Occipital lobe (tissue), 2 donors: ENCODE data around the gene CCDC146. TPM values are rescaled to one million over a fixed set of nuclear protein-coding genes. Genes with fewer than 3 reads are reported as not detected.
"Not testable (repeated sequence)": the region's sequence is repeated elsewhere in the genome, so short reads cannot be mapped to it uniquely, and the experiment has no call there.

Source experiments
- DNase-seq: peaks from one replicate; lab custom pipeline; 2025; lab: John Stamatoyannopoulos, UW
- total RNA-seq: library from RNA; depleted of rRNA; stranded (reverse); fragments of >200 nt; gene quantifications from one replicate; pipeline ENCODE4 v1.2.3, GENCODE V29; 2014

The CCDC146 gene
- total RNA-seq, 1 donor from 2014 or later, result 15.4 TPM

DNA sequence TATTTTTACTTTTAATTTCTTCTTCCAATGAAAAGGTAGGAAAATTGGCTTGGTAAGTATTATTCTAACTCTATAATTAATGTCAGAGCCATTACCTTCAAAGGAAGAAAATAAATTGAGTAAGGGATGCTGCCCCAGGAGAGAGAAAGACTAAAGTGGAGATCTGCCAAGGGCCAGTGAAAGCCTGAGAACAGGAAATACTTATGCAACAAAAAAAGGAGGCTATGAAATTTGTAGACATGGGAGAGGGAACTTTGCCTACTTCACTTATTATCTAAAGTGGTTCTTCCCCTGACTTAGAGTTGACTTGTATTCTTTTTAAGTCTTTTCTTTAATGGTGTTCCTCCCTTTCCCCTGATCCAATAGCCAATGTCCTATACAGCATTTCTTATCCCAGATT lies 29.8 kb downstream of the CCDC146 start:
- DNase-seq, result not testable (repeated sequence)

DNA sequence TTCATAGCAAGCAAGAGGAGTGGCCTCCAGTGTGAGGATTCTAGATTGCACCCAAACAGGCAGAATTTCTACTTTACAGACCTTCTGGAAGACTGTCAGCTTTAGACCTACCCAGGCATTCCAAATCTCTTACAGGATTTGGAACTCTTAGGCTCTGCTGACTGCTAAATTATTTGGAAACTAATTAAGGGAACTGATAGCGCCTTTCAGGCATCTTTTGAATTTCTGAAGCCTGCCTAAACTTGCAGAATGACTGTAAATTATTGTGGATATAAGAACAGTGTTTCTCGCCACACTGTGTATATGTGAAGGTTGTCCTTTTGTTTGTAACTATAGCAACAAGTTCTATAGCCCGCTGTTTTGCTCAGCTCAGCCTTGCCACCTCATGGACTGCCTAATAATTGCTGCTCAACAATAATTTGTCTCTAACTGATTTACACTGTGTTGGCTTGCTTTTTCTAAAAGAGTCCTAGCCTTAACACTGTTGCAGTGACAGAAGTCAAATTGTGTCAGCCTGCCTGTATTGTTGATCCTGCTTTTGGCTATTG lies 32.6 kb downstream of the CCDC146 start:
- DNase-seq, result not testable (repeated sequence)

GRCh38 chr7:77155601-77156377 lies 33.4 kb downstream of the CCDC146 start:
- not testable (repeated sequence) for DNase-seq

- not testable (repeated sequence) for DNase-seq
Observed at GRCh38 chr7:77157034-77157433, 34.6 kb downstream of the CCDC146 start.

GRCh38 chr7:77157446-77157845 lies 35.0 kb downstream of the CCDC146 start:
- no peak for DNase-seq

DNA sequence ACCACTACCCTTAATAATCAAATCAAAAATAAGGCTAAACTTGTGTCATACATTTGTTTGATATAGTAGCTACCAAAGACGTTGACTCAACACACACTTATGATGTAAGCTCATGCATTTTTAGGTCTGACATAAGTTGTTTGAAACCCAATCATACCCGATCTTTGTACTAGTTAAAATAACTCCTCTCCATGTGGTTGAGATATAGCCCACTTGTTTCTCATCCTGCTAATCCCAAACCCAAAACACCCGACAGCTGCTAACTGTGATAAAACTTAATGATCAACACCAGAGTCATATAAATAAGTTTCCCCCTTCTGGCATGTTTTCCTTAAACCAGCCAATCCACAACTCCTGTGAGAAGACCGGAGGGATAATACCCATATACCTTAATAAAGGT lies 48.7 kb downstream of the CCDC146 start:
- DNase-seq, result not testable (repeated sequence)

GRCh38 chr7:77172437-77173172 lies 50.2 kb downstream of the CCDC146 start:
- DNase-seq, result not testable (repeated sequence)

DNA sequence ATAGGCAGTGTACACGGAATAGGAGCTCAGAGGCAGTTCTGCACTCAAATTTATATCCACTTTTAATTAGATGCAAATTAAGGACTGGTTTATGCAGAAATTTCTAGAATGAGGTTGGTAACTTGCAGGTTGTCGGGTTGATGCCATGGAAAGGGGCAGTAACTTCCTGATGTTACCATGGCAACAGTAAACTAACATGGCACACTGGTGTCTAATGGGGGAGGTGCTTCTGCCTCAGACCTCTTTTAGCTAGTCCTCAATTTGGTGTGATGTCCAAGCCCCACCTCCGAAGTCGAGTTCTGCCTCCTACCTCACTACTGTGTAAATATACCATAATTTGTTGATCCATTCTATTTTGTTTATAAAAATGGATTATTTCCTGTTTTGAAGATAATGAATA lies 52.0 kb downstream of the CCDC146 start:
- DNase-seq, result not testable (repeated sequence)

DNA sequence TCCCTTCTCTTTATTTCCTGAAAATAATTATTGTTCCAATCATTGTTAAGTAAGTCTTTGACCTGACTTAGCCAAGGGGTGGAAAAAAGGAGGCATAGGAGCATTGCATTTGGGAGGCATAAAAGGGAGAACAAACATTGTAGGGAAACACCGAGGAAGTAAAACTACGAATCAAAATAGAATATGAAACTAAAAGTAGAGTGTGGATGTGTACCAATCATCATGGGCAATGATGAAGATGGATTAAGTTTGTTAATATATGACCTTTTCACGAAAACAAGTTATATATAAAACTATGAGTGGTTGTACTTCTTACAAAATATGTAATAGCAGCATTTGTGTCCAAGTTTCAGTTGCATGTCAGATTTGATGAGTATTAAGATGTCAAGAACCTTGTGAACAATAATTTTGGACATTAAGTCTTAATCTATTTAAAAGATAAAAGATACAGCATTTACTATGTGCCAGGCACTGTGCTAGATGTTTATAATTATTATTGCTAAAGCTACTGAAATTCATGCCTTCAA lies 52.9 kb downstream of the CCDC146 start:
- not testable (repeated sequence) for DNase-seq

GRCh38 chr7:77177321-77177904 lies 55.0 kb downstream of the CCDC146 start:
- DNase-seq, result not testable (repeated sequence)

DNA sequence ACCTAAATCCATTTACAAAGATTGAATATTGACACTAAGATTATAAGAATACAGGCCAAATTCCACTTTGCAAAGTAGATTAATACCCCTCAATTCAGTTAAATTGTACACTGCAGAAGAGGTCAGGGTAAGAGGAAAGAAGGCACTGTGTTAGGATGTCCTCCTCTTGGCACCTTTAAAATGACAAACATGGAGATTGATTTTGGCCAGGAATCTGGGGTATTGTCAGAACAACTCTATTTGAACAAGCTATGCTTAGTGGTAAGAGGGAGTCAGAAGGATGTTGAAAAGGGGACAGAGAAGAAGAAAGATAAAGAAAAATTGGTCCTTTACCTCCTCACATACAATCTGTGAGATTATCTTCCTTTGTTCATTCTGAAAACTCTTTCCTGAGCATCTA lies 55.6 kb downstream of the CCDC146 start:
- DNase-seq, result not testable (repeated sequence)

- no peak for DNase-seq
Observed at GRCh38 chr7:77181015-77181595, 58.7 kb downstream of the CCDC146 start.

DNA sequence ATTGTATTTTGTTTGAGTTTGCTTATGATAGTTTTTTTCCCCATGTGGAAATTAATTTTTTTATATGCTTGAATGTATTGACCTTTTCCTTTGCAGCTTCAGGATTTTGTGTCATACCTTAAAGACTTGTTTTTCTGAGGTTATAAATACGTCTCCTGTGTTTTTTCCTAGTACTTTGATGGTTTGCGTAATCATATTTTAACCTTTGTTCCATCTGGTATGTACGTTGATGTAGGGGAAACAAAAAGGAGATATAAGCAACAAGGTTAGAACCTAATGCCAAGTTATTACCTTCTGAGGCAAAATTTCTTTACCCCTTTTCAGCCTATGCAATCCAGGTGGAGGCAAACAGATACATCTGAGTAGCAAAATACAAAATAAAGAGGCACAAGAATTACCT lies 59.3 kb downstream of the CCDC146 start:
- no peak for DNase-seq

DNA sequence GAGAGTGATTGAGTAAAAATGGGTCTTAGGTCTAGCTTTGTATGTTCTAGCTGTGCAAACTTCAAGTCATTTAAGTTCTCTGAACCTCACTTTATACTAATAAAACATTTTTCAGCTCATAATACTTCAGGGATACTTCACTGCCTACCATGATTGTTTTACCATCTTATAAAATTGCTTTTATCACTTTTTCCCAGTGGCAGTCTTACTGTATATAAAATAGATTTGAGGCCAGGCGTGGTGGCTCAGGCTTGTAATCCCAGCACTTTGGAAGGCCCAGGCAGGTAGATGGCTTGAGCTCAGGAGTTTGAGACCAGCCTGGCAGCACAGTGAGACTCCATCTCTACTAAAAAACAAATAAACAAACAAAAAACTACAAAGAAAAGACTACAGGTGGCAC lies 59.8 kb downstream of the CCDC146 start:
- DNase-seq, result no peak

DNA sequence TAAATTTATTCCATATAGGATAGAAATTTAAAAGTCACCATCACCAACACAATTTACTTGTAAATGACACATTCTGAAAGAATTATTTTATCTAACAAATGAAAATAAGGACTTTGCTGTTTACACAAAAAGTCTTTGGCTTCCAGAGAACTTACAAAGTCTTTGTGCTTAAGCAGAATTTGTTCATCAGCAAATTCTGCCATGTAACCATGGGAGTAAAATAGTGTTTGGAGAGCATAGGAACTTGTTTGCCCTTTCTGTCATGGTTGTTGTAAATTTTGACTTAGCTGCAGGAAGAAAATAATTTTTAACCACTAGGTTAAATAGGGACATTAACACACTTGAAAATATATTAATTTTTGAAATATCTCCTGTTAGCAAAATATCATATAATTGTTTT lies 62.0 kb downstream of the CCDC146 start:
- no peak for DNase-seq

DNA sequence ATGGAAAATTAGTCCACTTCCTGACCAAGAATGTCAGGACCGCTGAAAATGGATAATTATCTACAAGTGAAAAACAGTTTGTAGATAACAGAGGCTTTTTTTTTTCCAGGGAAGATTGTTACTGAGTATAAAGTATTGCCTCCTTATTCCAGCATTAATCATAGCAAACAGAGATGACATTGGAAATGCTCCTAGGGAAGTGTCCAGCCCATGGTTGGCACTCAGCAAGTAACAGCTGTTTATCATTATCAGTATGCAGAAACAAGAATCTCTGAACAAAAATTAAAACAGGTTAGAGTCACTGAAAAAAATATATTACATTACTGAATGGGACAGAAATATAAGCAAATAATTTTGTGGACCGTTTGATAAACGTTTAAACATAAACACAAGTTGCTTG lies 62.6 kb downstream of the CCDC146 start:
- DNase-seq, result no peak

- no peak for DNase-seq
Observed at GRCh38 chr7:77185866-77186265, 63.5 kb downstream of the CCDC146 start.

DNA sequence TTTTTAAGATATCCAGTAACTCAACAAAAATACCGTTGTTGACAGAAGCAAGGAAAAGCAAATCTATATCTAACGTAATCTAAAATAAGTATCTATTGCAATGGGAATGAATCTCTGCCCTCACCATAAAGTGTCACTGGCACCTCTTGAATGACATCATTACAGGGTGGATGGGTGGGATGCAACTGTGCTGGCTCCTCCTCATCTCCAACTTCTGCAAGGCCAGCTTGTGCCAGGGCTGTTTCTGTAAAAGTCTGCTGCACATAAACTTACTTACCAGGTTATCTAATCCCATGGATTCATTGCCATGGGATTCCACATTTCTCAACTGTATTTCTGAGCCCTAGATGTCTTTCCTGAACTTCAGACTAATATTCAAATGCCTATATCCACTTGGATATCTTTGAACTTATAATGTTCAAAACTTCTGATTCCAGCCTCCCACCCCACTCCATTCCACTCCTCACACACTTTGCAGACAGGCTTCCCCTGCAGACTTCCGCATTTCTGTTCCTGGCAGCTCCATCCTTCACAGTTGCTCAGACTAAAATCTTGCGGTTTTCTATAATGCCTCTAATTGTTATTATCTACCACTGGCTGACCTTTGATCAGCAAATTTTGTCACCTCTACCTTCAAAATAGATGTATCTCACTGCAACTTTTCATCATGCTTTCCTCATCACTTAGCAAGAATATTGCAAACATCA lies 66.5 kb downstream of the CCDC146 start:
- DNase-seq, result no peak

DNA sequence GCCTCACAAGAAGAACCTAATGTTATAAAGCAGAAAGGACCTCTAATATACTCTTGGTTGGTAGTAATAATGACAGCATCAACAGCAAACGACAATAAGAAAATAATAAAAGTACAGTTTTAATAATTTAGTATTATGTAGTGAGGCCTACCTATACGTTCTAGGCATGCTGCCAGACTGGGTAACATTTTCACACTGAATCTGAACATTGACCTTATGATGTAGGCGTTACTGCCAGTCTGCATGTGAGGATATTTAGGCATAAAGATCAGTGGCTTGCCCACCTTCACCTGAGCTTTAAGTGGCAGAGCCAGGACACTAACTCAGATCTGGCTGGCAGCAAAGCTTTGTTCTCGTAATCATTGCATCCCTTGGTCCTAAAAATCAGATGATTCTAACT lies 74.7 kb downstream of the CCDC146 start:
- no peak for DNase-seq

DNA sequence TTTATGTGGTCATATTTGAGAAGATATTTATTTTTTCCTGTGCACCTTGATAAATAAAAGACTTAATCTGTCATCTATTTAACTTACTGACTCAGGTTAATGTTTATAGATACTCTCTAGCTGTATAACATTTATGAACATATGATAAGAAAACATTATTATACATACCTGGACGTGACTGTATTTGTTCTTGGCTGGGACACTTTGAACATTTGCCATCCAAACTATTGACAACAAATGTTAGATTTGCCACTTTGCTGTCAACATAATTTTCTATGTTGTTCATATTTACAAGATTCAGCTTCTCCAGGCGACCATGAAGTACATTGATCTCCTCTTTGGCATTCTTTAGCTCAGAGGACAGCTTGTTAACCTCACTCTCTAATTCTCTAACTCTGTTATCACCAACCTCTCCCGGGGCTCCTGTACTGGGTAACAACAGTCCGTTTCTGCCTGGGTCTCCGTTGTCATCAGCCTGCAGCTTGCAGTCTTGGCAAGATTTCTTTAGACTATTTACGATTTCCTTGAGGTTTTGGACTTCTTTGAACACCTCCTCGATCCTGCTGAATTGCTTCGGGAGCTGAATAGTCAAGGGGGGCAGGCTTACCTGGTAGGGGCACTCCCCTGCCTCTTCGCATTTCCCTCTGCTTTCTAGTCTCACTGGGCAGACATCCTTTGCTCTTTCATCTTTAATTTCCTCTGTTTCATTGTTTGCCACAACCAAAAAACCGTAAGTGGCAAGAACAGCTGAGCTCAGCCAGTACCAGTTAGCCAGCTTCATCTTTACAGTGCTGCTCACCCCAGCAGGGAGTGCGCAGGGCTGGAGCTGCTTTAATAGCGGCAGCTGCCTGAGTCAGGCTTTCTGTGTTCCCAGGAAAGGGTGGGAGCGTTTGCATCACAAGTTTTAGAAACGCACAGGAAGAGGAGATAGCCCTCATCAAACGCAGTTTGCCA lies 76.9 kb downstream of the CCDC146 start, which contains the start of gene FGL2:
Gene FGL2, minus strand, starts transcription at position 807 of the 954 bp plus-strand sequence. Its CDS starts 26 bp downstream, at position 781.
- DNase-seq, result peak; percentile 39
